Epithelial cell of umbilical artery (primary cell): ENCODE data around the gene HLTF. TPM values are rescaled to one million over a fixed set of nuclear protein-coding genes. Genes with fewer than 3 reads are reported as not detected.

Experiments
- total RNA-seq: library from RNA; depleted of rRNA; stranded (reverse); fragments of >200 nt; gene quantifications from 2 replicates; pipeline ENCODE4 v1.2.3, GENCODE V29; 2014

The HLTF gene, protein sequence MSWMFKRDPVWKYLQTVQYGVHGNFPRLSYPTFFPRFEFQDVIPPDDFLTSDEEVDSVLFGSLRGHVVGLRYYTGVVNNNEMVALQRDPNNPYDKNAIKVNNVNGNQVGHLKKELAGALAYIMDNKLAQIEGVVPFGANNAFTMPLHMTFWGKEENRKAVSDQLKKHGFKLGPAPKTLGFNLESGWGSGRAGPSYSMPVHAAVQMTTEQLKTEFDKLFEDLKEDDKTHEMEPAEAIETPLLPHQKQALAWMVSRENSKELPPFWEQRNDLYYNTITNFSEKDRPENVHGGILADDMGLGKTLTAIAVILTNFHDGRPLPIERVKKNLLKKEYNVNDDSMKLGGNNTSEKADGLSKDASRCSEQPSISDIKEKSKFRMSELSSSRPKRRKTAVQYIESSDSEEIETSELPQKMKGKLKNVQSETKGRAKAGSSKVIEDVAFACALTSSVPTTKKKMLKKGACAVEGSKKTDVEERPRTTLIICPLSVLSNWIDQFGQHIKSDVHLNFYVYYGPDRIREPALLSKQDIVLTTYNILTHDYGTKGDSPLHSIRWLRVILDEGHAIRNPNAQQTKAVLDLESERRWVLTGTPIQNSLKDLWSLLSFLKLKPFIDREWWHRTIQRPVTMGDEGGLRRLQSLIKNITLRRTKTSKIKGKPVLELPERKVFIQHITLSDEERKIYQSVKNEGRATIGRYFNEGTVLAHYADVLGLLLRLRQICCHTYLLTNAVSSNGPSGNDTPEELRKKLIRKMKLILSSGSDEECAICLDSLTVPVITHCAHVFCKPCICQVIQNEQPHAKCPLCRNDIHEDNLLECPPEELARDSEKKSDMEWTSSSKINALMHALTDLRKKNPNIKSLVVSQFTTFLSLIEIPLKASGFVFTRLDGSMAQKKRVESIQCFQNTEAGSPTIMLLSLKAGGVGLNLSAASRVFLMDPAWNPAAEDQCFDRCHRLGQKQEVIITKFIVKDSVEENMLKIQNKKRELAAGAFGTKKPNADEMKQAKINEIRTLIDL
- 38.0 and 40.4 TPM in 2 replicates for total RNA-seq

DNA sequence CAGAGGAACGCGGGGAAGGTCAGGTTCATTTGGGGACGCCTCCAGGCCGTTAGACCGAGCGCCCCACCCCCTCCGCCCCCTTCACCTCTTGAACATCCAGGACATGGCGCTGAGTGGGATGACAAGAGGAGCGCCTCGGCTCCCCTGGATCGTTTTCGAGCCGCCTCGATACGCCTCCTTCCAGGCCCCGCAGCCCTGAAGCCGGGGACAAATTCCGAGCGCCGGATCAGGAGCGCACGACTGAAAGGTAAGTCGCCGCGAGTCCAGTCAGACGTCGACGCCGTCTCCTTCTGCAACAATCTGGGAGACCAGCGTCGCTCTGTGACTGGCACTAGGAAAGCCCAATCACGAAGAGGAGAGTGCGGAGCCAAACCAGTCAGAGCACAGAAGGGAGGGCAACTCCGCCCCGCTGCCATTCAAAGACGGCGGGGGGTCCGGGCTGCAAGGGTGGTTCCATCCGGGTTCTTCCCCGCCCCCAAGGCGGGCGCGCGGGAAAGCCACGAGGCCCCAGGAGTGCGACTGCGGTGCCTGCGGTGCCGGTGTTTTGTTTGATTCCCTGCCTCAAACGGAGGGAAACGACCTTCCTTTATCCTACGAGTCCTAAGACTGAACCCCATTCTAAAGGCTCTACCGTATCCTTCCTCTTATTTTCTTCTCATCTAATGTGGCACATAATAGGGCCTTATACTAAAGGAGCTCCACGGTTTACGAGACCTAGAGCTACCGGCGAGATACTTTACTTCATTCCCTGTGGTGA, at the start of gene HLTF:
TSS of gene HLTF (minus strand) at position 302 of the 757 bp plus-strand sequence. CDS start at position 105, 197 bp downstream.

DNA sequence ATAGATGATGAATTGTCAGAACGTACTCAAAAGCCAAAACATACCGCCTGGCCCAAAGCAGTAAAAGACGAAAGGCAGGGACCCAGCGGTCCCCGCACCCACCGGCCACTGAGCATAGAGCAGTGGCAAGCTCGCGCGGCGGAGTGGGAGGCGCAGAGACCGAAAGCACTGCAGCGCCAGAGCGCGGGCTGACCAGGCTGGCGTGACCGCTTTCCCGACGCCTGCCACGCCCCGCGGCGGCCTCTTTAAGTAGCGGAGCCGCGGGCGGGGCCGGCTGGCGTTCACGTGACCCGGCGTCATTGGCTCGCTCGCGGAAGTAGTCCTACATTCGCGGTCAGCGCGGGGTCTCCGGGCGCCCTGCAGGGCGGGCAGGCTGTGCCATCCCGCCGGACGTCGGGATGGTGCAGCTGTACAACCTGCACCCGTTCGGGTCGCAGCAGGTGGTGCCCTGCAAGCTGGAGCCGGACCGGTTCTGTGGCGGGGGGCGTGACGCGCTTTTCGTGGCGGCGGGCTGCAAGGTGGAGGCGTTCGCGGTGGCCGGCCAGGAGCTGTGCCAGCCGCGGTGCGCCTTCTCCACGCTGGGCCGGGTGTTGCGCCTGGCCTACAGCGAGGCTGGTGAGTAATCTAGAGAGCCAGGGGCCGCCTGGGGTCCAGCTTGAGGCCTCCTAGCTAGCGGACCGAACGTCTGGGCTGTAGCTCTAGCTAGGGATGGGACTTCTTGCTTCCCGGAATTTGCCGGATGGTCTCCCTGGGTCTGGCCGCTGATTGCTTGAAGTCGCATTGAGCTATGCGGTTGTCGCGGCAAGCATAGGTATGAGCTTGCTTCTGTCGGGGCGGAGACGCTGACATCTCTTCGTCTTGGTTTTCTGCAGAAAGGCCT, 43.2 kb upstream of the HLTF start, which contains the start of gene HPS3:
TSS of gene HPS3 (plus strand) at position 313 of the 880 bp plus-strand sequence. CDS start at position 399, 86 bp downstream.

DNA sequence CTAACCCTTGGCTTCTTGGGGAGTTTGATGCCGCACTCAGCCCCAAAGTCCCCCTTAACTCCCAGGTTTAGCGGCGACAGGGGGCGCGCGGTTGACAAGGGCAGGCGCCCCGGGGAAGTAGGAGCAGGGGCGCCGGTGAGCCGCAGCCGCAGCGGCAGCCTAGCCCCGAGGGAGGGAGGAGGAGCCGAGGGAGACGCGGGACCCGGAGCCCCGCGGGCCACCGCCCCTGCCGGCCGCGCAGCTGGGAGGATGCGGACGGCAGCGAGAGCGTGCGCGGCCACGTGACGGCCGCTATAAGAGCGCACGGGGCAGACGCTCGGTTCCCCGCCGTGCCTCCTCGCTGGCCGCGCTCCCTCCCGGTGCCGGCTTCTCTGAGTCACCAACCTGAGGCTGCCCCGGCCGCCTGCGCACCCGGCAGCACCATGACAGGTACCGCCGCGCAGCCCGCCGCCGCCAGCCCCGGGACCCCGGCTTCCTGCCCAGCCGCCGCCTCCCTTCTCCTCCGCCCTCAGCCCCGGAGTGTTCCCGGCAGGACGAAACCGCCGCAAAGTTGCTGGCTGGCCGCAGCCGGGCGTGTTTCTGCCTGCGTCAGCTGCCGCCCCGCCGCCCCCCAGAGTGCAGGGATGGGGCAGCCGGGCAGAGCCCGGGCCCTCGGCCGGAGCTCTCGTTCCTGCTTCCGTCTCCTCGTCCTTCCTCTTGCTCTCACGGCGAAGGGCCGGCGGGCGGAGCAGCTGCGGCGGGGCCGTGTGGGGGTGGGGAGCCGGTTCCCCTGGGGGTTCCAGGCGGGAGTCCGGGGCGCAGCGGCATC, 94.9 kb downstream of the HLTF start, which contains the start of gene GYG1:
TSS of gene GYG1 (plus strand) at position 322 of the 808 bp plus-strand sequence. CDS start at position 423, 101 bp downstream.

Other genes starting within 250 kb of the HLTF start
- 13.0 and 25.8 TPM in 2 replicates for gene CPA3, start 221.2 kb downstream of the HLTF start, total RNA-seq
- gene GYG1, start 95.0 kb downstream of the HLTF start, total RNA-seq = 45.6 and 47.7 TPM in 2 replicates
- gene HPS3, start 43.1 kb upstream of the HLTF start, total RNA-seq = 16.9 and 30.5 TPM in 2 replicates
- not detected in 2 replicates for gene CP, start 135.3 kb upstream of the HLTF start, total RNA-seq
- gene TM4SF18, start 247.1 kb upstream of the HLTF start, total RNA-seq = 48.7 and 164 TPM in 2 replicates